HG03135 (cell line): ENCODE data around the gene PPP4R2.

Experiments
- ATAC-seq: cut with Tn5 transposase; IDR thresholded peaks from one replicate; pipeline ENCODE4 v1.9.1; 2021; ENCODE audit warnings: mild to moderate bottlenecking, moderate library complexity; ENCODE audit not compliant: unreplicated experiment

Gene PPP4R2, protein sequence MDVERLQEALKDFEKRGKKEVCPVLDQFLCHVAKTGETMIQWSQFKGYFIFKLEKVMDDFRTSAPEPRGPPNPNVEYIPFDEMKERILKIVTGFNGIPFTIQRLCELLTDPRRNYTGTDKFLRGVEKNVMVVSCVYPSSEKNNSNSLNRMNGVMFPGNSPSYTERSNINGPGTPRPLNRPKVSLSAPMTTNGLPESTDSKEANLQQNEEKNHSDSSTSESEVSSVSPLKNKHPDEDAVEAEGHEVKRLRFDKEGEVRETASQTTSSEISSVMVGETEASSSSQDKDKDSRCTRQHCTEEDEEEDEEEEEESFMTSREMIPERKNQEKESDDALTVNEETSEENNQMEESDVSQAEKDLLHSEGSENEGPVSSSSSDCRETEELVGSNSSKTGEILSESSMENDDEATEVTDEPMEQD

GRCh38 chr3:72996473-72997333 is at the start of gene PPP4R2:
PPP4R2 (plus strand) TSS chr3:72996811; CDS start chr3:72997038, 227 bp downstream.
- peak; percentile 87 for ATAC-seq

- no peak for ATAC-seq
These were observed 48.7 kb upstream of the PPP4R2 start for GRCh38 chr3:72947715-72948490.

- no peak for ATAC-seq
These were observed 47.6 kb upstream of the PPP4R2 start for GRCh38 chr3:72949016-72949415.

DNA sequence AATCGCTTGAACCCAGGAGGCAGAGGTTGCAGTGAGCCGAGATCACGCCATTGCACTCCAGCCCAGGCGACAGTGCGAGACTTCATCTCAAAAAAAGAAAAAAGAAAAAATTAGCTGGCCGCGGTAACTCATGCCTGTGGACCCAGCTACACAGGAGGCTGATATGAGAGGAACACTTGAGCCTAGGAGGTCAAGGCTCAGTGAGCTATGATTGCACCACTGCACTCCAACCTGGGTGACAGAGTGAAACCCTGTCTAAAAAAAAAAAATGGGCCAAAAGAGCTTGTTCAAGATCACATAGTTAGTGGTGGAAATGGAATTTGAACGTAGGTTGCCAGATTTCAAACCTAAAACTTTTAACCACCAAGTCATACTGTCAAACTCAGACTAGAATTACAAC is 46.2 kb upstream of the PPP4R2 start:
- no peak for ATAC-seq

DNA sequence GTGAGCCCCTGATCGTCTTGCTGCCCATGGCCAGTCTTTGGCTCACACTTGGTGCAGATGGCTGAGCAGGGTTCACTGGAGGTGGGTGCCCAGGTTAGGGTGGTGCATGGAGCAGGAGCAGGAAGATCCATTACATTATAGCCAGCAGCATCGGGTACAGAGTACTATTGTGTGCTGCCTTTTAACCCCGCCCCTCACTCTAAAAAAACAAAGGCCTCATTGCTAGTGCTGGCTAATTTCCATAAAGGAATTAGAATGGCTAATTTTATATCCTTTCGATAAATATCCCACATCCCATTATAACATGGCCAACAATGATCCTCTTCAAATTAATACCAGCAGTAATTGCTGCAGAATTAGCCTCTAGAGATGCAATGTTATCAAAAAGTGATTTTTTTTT is 45.8 kb upstream of the PPP4R2 start:
- no peak for ATAC-seq

DNA sequence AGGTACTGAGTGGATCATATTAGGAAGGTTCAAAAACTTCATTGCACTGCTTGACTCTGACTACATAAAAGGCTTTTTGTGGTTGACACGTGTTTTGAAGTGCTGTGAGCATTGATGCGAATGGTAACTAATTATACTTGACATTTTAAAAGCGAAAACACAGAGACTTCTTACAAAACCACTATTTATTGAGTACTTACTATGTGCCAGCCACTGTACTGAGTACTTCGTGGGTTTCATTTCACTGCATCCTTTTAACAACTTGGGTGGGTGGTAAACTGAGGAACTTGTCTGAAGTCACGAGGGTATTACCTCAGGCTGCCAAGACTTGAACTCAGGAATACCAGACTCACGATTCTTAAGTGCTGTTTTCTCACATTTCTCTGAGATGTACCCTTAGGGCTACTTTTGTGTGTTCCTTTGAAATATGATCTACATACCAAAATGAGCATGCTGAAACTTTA is 45.3 kb upstream of the PPP4R2 start:
- no peak for ATAC-seq

- no peak for ATAC-seq
These were observed 43.2 kb upstream of the PPP4R2 start for GRCh38 chr3:72953325-72953956.

- ATAC-seq = no peak
These were observed 39.3 kb upstream of the PPP4R2 start for GRCh38 chr3:72957297-72957696.

DNA sequence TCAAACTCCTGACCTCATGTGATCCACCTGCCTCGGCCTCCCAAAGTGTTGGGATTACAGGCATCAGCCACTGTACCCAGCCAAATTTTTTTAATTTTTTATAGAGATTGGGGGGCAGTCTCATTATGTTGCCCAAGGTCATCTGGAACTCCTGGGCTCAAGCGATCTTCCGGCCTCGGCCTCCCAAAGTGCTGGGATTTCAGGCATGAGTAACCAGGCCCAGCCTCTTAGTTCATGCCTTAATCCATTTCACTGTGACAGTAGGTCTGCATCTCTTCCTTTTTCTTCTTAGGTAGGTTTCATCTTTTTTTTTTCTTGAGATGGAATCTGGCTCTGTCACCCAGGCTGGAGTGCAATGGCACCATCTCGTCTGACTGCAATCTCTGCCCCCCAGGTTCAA is 37.3 kb upstream of the PPP4R2 start:
- ATAC-seq = no peak

GRCh38 chr3:72960812-72961518 is 35.6 kb upstream of the PPP4R2 start:
- ATAC-seq = no peak

DNA sequence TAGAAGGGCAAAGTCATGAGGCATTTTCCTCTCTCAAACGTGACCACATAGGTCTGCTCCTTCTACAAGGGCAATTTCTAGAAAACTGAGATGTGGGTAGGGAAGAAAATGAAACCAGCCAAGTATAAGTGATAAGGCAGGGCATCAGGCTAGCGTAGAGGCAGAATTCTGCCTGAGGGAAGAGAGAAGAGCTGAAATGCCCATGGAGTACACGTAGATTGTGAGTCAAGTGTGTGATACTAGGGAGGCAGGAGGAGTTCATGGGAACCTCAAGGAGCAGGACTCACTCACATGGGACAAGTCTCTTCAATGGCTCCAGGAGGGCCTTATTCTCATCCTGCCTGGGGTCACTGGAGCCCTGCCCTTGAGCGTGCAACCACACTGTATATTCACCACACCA is 34.9 kb upstream of the PPP4R2 start:
- ATAC-seq = no peak

- ATAC-seq = no peak
These were observed 34.3 kb upstream of the PPP4R2 start for GRCh38 chr3:72962317-72962716.

DNA sequence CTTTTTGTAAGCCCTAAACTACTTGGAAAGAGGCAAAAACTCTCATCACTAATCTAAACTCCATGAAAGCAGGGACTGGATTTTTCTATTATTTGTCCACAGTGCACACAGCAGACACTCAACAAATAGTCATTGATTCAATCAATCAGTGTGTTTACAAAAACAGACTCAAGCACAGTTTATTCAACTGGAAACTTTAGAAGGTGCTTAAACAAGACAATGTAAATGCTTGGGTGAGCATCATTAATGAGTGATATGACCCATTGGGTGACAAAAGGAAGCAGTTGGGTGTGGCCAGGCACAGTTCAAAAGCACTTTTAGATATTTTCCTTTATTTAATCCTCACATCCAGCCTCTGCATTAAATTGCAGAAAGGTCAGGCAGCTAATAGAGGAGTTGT is 32.0 kb upstream of the PPP4R2 start:
- ATAC-seq = no peak

DNA sequence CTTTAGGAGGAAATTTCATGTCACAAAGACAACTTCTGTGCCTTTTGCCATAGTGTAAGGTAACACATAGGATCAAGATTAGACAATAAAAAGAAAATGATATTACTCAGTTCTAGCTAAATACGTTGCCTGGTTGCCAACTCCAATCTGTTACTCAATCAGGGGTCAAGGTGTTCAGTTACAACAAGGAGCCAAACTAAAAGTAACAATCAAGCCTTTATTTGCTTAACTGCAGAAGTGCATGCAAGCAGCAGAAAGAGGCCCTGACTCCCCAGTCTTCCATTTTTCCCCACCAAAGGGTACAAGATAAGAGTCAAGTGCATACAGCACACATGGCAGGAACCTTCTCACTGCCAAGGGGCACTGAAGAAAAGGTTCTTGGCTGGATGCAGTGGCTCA is 28.3 kb upstream of the PPP4R2 start:
- ATAC-seq = no peak

DNA sequence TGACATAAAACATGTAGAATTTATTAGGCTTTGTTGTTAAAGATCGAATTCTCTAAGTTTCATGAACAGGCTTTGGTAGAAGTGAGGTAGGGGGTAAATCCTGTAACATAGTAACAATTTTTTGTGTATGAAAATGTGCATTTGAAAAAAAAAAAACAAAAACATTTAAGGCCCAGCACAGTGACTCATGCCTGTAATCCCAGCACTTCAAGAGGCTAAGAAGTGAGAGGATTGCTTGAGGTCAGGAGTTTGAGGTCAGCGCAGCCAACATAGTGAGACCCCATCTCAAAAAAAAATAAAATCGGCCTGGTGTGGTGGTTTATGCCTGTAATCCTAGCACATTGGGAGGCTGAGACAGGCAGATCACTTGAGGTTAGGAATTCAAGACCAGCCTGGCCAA is 26.8 kb upstream of the PPP4R2 start:
- ATAC-seq = no peak

GRCh38 chr3:72970942-72971341 is 25.7 kb upstream of the PPP4R2 start:
- no peak for ATAC-seq

DNA sequence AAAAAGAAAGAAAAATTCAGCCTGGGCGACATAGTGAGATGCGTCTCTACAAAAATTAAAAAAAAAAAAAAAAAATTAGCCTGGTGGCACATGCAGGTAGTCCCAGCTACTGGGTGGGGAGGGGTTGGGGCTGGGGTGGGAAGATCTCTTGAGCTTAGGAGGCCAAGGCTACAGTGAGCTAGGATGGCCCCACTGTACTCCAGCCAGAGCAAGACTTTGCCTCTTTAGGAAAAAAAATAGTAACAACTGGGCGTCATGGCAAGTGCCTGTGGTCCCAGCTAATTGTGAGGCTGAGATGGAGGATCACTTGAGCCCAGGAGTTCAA is 23.9 kb upstream of the PPP4R2 start:
- no peak for ATAC-seq

- ATAC-seq = no peak
These were observed 23.4 kb upstream of the PPP4R2 start for GRCh38 chr3:72973031-72973723.

DNA sequence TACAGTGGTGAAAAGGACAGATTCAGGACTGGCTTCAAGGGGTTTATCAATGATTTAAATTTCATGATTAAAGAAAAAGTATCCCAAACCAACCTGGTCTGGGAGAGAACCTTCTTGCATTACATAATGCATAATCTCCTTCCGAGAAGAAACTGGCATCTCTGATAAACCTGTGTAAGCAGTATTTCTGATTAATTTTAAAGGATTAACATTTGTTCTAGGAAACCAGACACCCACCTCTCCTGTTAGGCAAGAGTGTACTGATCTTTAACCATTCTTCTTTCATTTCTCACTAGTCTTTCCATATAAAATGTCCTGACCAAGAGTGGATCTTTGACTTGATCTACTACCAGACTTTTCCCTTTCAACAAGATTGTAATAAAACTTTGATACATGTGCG is 22.8 kb upstream of the PPP4R2 start:
- no peak for ATAC-seq

DNA sequence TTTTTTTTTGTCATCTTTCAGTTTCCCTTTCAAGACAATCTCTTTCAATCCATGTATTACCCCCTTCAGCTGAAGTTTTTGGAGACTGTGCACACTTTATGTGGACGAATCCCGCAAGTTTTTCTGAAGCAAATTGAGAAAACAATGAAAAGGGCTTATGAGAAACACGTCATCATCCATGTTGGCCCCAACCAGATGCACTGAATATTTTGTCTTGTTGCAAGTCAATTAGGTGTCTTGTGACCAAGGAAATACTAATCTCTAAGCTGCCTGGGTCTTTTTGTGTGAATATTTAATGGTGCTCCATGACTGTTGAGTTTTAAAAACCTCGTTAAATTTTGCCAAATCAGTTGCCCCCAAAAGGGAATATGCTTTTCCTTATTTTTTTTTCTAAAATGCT is 21.7 kb upstream of the PPP4R2 start:
- no peak for ATAC-seq
